GM19328 (cell line): ENCODE data around the gene MYH10.

Experiments used
- ATAC-seq: cut with Tn5 transposase; IDR thresholded peaks from one replicate; pipeline ENCODE4 v1.9.1; 2021; ENCODE audit warnings: mild to moderate bottlenecking, moderate library complexity; ENCODE audit not compliant: unreplicated experiment

MYH10 gene

GRCh38 chr17:8477171-8477570 is 153.4 kb downstream of the MYH10 start:
- no peak for ATAC-seq

DNA sequence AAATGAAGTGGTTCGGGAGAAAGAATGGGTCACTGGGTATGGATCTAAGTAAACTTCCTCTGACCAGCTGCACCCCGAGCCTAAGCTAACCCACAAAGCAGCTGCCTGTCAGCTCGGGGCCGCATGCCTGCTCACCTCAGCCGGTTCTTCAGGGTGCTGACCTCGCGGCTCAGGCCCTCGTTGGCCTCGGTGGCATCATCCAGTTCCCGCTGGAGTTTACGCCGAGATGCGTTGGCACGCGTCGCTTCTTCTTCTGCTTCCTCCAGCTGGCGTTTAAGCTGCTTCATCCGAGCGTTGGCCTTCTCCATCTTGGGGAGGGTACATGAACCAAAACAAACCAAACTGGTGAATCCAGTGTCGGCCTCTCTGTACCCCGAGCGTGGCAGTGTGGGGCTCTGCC is 153.8 kb downstream of the MYH10 start:
- no peak for ATAC-seq

DNA sequence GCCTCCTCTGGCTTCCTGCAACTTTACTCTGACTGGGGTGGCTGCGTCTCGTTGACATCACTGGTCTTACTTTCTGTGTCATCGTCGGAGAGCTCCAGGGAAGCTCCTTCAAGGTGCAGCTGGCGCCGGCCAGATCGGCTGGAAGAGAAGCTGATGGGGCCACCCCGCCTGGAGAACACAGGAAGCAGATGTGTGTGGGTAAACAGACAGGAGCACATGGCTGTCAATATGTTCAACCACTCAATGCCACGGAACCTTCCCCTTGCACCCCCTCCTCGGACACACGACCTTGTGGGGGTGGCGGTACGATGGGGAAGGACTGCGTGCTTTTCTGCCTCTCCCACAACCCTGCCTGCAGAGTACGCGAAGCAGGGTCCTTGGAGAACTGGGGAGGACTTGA is 154.7 kb downstream of the MYH10 start:
- ATAC-seq = no peak

DNA sequence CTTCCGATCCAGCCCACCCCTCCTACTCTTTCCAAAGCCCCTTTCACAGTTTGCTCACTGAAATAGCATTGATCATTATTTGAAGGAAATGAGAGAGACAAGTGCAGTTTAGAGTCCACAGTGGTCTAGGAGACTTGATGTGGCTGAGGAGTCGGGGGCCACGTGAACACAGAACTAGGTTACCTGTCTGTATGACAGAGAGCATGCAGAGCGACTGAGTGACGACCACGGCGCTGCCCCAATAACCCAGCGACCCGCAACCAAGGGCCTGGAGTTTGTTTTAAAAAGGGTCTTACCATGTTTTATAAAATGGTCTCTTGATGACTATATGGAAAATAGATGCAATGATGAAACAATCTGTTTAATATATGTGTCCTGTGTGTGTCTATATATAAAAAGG is 155.3 kb downstream of the MYH10 start:
- ATAC-seq = no peak

GRCh38 chr17:8474826-8475225 is 155.7 kb downstream of the MYH10 start:
- ATAC-seq = no peak

GRCh38 chr17:8473451-8474192 is 156.9 kb downstream of the MYH10 start:
- ATAC-seq = no peak

GRCh38 chr17:8472663-8473062 is 157.9 kb downstream of the MYH10 start:
- ATAC-seq = no peak

GRCh38 chr17:8470447-8471047 is 160.0 kb downstream of the MYH10 start:
- ATAC-seq = no peak

GRCh38 chr17:8469964-8470363 is 160.6 kb downstream of the MYH10 start:
- ATAC-seq = no peak

DNA sequence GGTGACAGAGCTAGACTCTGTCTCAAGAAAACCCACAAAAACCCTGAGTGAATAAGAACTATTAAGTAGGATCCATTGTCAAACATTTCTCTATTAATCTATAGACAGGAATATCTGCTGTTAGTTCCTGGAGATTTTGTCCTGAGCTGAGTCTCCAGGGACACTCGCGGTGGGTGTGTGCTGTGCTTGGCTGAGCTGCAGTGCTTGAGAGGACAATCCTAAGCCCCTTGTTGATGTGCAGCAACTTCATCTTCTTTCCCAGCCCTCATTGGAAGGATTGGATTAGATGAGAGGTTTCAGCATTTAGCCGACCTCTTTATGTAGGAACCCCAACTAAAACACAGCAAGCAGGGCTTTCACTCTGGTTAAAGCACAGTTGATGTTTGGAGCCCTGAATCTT is 161.5 kb downstream of the MYH10 start:
- no peak for ATAC-seq

DNA sequence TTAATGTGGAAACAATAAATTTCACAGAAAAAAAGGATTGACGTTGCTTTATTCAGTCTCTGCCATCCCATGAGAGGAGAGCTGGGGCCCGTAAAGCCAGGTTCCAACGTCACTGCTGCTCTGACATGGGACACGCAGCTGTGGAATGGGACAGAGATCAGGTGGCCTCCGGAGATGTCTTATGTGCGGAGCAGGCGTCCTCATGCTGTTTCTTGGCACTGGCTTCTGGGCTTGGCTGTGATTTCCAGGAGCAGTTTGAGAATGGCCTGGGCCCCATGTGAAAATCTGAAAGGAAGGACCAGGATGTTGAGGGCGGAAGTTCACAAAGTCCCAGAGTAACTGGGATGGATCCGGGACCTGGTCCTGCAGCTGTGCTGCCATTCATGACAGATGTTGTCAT is 162.4 kb downstream of the MYH10 start:
- ATAC-seq = no peak

DNA sequence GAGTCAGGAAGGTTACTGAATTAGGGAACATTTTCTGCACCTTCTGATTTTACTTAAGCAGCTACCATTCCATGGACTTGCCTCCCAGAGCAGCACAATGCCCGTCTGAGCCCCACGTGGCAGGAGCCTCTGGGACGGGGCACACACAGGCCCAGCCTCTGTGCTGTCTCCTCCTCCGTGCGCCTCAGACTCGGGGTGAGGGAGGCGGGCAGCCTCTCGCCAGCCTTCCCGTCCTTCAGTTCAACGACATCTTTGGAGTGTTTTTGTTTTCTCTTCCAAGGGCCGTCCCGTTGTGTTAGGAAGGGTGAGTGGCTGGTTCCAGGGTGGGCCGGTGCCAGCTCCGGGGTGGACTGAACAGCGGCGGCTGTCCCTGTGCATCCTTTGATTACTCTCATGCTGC is 163.0 kb downstream of the MYH10 start:
- ATAC-seq = no peak

- ATAC-seq = no peak
Observed at GRCh38 chr17:8466873-8467272, 163.7 kb downstream of the MYH10 start.

GRCh38 chr17:8466456-8466855 is 164.1 kb downstream of the MYH10 start:
- no peak for ATAC-seq

DNA sequence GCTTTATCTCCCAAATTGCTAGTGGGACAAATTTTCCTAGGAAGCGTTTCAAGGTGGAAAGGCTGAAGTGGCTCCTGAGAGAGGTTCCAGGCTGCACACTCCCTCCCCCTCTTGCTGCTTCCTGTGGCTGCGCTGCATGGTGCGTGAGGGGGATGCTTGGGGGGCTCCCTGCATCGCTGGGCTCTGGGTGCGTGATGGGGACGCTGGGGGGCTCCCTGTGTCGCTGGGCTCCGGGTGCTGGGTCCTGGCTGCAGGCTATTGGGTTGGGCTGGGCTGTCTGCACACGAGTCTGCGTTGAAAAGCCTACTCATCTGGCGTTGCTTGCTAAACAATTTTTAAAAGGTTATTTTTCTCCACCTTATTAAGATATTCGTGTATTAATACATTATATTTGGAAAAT is 164.8 kb downstream of the MYH10 start:
- no peak for ATAC-seq

- ATAC-seq = no peak
Observed at GRCh38 chr17:8465356-8465755, 165.2 kb downstream of the MYH10 start.

DNA sequence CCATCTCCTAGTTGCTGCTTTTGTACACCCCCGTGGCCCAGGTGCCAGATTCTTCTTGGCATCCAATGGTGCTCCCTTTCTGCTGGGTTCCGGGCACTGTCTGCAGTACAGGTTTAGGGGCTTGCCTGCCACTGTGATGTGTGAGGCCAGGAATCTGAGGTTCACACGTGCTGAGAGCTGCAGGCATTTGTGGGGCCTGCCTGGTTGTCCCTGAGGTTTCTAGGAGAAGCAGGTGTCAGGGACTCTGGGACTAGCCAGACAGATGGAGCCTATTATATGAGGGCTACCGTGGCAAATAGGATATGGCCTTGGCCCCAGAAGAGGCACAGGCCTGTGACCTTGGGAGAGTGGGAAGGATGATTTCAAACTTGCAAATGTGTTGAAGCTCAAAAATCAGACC is 165.6 kb downstream of the MYH10 start:
- ATAC-seq = no peak

- ATAC-seq = no peak
Observed at GRCh38 chr17:8463099-8463498, 167.4 kb downstream of the MYH10 start.

DNA sequence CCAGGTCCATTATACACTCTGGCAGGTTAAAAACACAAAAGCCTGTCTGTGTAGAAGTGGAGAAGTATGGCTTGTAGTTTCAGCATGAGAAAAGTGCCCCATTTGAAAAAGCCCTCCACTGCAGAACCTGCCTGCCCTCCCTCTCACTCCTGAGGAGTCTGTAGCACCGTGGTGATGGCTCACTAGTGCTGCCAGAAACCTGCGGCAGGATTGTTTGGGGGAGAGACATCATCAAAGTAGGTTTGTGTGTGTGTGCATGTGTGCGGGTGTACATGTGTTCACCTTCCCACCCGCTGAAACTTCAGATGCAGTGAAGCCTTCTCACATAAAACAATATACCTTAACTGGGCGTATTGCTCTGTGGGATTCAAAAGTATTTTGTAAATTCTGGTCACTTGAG is 168.0 kb downstream of the MYH10 start:
- ATAC-seq = no peak

DNA sequence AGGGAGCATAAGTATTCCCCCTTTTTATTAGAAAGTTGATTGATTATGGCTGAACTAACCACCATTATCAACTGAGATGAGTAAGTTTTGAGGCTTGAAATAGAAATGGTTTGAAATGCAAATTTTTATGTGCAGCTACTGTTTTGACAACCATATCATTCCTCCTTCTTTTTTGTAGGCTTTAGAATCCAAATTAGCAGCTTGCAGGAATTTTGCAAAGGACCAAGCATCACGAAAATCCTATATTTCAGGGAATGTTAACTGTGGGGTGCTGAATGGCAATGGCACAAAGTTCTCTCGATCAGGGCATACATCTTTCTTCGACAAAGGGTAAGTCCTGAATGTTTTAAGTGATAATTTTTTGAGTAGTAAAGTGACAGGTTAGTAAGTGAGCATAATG is 170.7 kb downstream of the MYH10 start:
- no peak for ATAC-seq

- ATAC-seq = no peak
Observed at GRCh38 chr17:8459107-8459506, 171.4 kb downstream of the MYH10 start.

GRCh38 chr17:8458128-8458527 is 172.4 kb downstream of the MYH10 start:
- ATAC-seq = no peak

DNA sequence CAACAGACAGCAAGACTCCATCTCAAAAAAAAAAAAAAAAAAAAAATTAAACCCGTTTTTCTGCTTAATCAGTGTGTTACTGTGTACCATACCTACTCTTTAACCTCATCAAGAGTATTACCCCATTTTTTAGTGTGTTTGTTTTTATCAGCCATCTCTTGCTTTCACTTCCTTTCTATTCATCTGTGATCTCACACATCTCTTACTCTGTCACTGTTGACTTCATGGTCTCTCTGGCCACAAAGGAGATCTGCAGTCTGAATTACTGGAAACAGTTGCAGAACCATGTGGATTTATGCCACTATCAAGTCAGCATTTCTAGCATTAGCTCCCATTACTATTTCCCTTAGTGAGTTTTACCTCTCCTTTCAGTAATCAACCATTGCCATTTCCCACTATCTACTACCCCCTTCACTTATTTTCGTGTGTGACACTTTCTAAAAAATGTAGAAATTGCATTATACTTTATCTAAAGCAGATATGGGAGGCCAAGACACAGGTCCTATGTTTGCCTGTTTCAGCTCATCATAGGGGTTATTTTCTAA is 174.8 kb downstream of the MYH10 start:
- ATAC-seq = no peak
